ENCODE data around the gene SGTB.

Gene SGTB, protein sequence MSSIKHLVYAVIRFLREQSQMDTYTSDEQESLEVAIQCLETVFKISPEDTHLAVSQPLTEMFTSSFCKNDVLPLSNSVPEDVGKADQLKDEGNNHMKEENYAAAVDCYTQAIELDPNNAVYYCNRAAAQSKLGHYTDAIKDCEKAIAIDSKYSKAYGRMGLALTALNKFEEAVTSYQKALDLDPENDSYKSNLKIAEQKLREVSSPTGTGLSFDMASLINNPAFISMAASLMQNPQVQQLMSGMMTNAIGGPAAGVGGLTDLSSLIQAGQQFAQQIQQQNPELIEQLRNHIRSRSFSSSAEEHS

DNA sequence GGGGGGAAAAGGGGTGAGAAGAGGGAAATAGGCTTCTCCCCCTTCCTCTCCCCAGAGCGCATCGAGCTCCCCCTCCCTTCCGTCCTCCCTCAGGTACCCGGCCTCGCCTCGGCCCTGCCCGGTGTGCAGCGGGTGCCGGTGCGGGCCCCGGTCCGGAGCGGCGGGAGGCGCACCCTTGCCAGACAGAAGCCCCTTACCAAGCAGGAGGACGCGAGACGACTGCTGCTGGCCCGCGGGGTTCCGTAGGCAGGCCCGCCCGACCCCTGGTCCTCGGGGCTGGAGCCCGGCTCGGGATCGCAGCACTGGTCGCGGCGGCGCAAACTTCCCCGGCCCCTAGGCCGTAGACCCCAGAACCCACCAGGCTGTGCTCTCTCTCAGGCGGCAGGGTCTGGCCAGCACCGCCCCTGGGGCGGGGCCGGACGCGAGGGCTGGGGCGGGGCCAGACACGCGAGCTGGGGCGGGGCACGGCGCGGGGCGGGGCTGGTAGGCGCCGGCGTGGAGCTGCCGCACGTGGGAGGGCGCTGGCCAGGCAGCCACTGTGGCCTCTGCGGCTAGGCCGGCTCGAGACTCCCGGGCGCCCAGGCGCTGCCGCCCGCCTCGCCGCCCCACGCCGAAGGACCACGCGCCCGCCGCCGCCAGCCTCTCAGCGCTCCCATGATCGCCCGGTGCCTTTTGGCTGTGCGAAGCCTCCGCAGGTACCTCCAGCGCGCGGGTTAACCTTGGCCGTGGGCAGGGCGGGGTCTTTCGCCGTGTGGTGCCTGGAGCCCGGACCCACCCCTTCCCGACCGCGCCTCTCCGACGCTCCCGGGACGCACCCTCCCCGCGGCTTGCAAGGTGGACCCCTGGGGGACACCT is at the start of gene SGTB, which contains the start of gene NLN:
Gene SGTB, minus strand, starts transcription at position 390 of the 855 bp plus-strand sequence. CDS start 1,302 bp downstream, outside the sequence.
Gene NLN, plus strand, starts transcription at position 486 of the 855 bp plus-strand sequence. Its CDS starts 169 bp downstream, at position 655.
- Mint-ChIP-seq H3K27me3 (no peaks in the 10 kb centered on the region), H3K9me3 (no peaks in the 10 kb centered on the region), H3K4me1 (ENCODE audit: low read depth) (peaks cover 26% of the 10 kb centered on the region), H3K27ac (peak within 1 kb of the TSS; percentile 88), H3K4me3 (peak within 1 kb of the TSS; percentile 97), H3K36me3 (ENCODE audit: low read depth) (peaks cover 13% of the 10 kb centered on the region)

DNA sequence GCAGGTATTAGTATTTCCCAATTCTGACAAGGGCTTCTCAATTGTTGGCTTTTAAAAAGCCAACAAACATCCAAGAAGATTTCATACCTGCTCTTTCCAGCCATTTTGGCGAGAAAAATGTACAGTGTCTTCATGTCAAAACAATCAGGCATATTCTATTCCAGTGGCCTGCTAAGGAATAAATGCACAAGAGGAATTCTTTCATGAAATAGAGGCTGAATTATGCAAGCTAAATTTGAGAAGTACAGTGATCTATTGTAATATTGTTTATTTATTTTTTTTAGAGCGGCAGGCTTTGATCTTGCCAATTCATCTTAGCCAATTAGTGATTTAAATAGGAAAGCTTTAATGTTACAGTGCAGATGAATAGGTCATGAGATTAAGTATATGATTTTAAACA is 49.4 kb upstream of the SGTB start:
- Mint-ChIP-seq H3K27ac (no peak overlapping the region), H3K27me3 (no peaks in the 10 kb centered on the region), H3K9me3 (no peaks in the 10 kb centered on the region)

DNA sequence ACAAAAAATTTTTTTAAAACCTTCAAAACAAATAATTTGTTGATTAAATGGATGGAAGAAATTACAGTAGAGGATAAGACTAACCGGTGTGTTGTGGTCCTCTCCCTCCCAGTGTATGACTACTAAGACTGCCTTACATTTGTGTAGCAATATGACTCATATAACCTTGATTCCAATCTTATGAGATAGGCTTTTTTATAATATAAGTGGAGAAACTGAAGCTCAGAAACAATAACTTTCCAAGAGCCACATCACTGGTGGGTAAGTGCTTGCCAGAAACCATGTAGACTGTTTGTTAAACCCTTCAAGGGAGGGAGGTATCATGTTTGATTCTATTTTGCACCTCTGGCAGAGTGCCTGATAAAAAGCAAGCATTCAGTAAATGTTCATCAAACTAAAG is 47.6 kb upstream of the SGTB start:
- Mint-ChIP-seq H3K27me3 (no peaks in the 10 kb centered on the region), H3K36me3 (ENCODE audit: low read depth) (peaks cover 24% of the 10 kb centered on the region), H3K4me3 (no peak overlapping the region), H3K9me3 (no peaks in the 10 kb centered on the region), H3K27ac (no peak overlapping the region), H3K4me1 (ENCODE audit: low read depth) (peaks cover 22% of the 10 kb centered on the region)

More for the DNA sequence above, 49.4 kb upstream of the SGTB start:
- H3K4me1 Mint-ChIP-seq (ENCODE audit: low read depth), result peaks cover 25% of the 10 kb centered on the region
- no peak overlapping the region for H3K4me3 Mint-ChIP-seq
- peaks cover 24% of the 10 kb centered on the region for H3K36me3 Mint-ChIP-seq (ENCODE audit: low read depth)

DNA sequence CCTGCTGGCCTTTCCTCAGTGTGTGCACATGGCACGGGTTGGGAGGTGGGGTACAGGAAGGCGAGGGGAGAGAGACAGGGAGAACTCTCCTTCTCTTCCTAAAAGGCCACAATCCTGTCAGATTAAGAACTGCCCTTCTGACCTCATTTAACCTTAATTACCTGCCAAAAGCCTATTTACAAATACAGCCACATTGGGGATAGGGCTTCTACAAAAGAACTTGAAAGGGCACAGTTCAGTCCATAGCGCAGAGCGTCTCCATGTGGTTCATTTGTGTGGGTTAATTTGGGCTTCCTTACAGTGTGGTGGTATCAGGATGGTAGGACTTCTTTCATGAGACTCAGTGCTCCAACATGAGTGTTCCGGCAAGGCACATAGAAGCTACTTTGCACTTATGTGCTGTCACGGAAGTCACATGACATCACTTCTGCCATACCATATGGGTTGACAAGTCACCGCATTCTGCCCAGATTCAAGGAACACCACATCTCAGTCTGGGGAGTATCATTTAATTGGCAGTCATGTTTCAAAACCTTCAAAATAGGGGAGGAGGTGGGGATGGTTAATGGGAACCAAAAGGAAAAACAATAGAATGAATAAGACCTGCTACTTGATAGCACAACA is 46.9 kb upstream of the SGTB start:
- H3K36me3 Mint-ChIP-seq (ENCODE audit: low read depth), result peaks cover 24% of the 10 kb centered on the region
- H3K27me3 Mint-ChIP-seq, result no peaks in the 10 kb centered on the region
- H3K27ac Mint-ChIP-seq, result no peak overlapping the region
- peaks cover 15% of the 10 kb centered on the region for H3K4me1 Mint-ChIP-seq (ENCODE audit: low read depth)
- no peak overlapping the region for H3K4me3 Mint-ChIP-seq
- H3K9me3 Mint-ChIP-seq, result no peaks in the 10 kb centered on the region

DNA sequence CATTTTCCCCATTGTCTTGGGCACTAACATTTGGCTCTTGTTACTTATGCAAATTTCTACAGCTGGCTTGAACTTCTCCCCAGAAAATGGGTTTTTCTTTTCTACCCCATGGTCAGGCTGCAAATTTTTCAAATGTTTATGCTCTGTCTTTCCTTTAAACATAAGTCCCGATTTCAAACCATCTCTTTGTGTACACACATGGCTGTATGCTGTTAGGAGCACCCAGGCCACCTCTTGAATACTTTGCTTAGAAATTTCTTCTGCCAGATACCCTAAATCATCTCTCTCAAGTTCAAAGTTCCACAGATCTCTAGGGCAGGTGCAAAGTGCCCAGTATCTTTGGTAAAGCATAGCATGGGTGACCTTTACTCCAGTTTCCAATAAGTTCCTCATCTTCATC is 45.7 kb upstream of the SGTB start:
- no peaks in the 10 kb centered on the region for H3K9me3 Mint-ChIP-seq
- no peak overlapping the region for H3K4me3 Mint-ChIP-seq
- H3K36me3 Mint-ChIP-seq (ENCODE audit: low read depth), result peaks cover 32% of the 10 kb centered on the region
- no peak overlapping the region for H3K27ac Mint-ChIP-seq
- no peaks in the 10 kb centered on the region for H3K27me3 Mint-ChIP-seq
- peaks cover 15% of the 10 kb centered on the region for H3K4me1 Mint-ChIP-seq (ENCODE audit: low read depth)

DNA sequence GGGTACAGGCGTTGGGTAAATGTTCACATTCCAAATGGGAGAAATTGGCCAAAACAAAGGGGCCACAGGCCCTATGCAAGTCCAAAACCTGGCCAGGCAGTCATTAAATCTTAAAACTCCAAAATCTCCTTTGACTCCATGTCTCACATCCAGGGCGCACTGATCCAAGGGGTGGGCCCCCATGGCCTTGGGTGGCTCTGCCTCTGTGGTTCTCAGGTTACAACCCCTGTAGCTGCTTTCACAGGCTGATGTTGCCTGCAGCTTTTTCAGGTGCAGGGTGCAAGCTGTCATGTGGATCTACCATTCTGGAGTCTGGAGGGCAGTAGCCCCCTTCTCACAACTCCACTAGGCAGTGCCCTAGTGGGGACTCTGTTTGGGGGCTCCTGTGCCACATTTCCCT is 44.9 kb upstream of the SGTB start:
- H3K27ac Mint-ChIP-seq, result no peak overlapping the region

DNA sequence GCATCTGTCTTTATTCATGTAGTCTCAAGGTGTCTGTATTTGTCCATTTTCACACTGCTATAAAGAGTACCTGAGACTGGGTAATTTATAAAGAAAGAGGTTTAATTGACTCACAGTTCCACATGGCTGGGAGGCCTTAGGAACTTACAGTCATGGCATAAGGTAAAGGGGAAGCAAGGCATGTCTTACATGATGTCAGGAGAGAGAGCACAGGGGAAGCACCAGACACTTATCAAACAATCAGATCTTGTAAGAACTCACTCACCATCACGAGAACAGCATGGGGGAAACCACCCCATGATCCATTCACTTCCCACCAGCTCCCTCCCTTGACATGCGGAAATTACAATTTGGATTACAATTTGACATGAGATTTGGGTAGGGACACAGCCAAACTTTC is 44.3 kb upstream of the SGTB start:
- no peaks in the 10 kb centered on the region for H3K27me3 Mint-ChIP-seq
- H3K9me3 Mint-ChIP-seq, result no peaks in the 10 kb centered on the region
- H3K36me3 Mint-ChIP-seq (ENCODE audit: low read depth), result peaks cover 32% of the 10 kb centered on the region
- no peak overlapping the region for H3K4me3 Mint-ChIP-seq
- H3K4me1 Mint-ChIP-seq (ENCODE audit: low read depth), result peaks cover 15% of the 10 kb centered on the region
- H3K27ac Mint-ChIP-seq, result no peak overlapping the region

More for the DNA sequence above, 44.9 kb upstream of the SGTB start:
- H3K36me3 Mint-ChIP-seq (ENCODE audit: low read depth), result peaks cover 32% of the 10 kb centered on the region
- H3K27me3 Mint-ChIP-seq, result no peaks in the 10 kb centered on the region
- no peaks in the 10 kb centered on the region for H3K9me3 Mint-ChIP-seq
- no peak overlapping the region for H3K4me3 Mint-ChIP-seq
- H3K4me1 Mint-ChIP-seq (ENCODE audit: low read depth), result peaks cover 15% of the 10 kb centered on the region

DNA sequence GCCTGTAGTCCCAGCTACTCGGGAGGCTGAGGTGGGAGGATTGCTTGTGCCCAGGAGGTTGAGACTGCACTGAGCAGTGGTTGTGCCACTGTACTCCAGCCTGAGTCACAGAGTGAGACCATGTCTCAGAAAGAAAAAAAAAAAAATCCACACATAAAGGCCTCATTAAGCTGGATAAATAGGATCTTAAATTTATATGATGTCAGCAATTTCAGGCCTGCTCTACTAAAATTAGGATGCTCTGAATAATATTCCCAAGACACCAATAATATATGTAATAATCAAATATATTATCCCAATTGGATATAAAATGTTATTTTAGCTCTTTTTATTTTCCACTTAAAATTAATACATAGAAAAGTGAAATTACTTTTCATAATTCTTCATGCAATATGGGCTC is 43.7 kb upstream of the SGTB start:
- H3K4me1 Mint-ChIP-seq (ENCODE audit: low read depth), result peaks cover 18% of the 10 kb centered on the region
- no peak overlapping the region for H3K27ac Mint-ChIP-seq
- H3K36me3 Mint-ChIP-seq (ENCODE audit: low read depth), result peaks cover 32% of the 10 kb centered on the region
- no peaks in the 10 kb centered on the region for H3K9me3 Mint-ChIP-seq
- H3K4me3 Mint-ChIP-seq, result no peak overlapping the region
- H3K27me3 Mint-ChIP-seq, result no peaks in the 10 kb centered on the region

DNA sequence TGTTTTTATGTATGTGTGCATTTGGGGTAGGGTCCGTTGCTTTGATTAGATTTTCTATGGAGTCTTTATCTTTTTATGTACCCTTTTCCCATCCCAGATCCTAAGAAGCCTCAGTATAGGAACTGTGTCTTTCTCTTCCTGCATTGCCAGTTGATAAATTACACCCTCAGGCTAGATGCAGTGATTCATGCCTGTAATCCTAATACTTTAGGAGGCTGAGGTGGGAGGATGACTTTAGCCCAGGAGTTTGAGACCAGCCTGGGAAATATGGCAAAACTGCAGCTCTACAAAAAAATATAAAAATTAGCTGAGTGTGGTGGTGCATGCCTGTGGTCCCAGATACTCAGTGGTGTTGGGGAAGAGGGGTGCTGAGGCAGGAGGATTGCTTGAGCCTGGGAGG is 40.3 kb upstream of the SGTB start:
- no peaks in the 10 kb centered on the region for H3K9me3 Mint-ChIP-seq
- H3K27ac Mint-ChIP-seq, result no peak overlapping the region
- H3K27me3 Mint-ChIP-seq, result no peaks in the 10 kb centered on the region
- no peak overlapping the region for H3K4me3 Mint-ChIP-seq
- peaks cover 11% of the 10 kb centered on the region for H3K4me1 Mint-ChIP-seq (ENCODE audit: low read depth)
- H3K36me3 Mint-ChIP-seq (ENCODE audit: low read depth), result peaks cover 28% of the 10 kb centered on the region

DNA sequence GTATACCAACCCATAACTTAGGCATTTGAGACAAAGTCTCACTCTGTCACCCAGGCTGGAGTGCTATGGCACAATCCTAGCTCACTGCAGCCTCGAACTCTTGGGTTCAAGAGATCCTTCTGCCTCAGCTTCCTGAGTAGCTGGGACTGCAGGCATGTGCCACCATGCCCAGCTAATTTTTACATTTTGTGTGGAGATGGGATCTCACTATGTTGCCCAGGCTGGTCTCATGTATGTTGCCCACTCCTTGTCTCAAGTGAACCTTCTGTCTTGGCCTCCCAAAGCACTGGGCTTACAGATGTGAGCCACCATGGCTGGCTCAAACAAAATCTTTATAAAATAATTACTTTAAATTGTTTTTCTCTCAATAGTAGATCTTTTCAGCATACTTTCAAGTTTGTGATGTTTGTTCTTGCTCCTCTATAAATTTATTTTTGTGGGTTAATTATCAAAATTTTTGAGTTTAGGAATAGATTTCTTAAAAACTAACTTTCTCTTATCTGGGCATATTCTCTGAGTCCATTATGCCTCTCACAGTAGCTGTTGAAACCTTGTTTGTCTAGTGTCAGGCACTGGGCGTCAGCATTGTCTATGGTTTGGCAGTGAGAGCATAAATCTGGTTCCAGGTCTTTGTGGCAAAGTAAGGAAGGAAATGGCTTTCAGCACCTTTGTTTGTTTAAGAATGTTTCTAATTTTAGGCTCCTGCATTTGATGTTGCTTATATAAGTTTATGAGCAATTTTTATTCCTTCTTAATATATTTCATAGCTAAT is 38.8 kb upstream of the SGTB start:
- Mint-ChIP-seq H3K36me3 (ENCODE audit: low read depth) (peaks cover 14% of the 10 kb centered on the region), H3K9me3 (no peaks in the 10 kb centered on the region), H3K27ac (no peak overlapping the region), H3K4me1 (ENCODE audit: low read depth) (peaks cover 4% of the 10 kb centered on the region), H3K27me3 (no peaks in the 10 kb centered on the region), H3K4me3 (no peak overlapping the region)

DNA sequence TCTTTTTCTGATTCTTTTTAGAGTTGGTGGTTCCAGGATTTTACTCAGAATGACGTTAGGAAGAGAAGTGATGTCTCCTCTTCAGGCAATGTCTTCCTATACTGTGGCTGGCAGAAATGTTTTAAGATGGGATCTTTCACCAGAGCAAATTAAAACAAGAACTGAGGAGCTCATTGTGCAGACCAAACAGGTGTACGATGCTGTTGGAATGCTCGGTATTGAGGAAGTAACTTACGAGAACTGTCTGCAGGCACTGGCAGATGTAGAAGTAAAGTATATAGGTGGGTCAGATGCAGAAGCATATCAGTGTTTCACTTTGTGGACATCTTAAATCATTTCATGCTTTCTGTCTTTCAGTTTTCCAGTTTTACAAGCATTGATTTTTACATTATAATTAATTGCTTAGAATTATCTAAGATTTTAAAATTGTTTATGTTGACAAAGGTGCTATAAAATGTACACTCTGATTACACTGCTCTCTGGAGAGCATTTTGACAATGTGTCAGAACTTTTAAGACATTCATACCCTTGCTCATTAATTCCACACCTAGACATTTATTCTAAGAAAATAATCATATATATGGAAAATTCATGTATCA is 36.7 kb upstream of the SGTB start:
- Mint-ChIP-seq H3K36me3 (ENCODE audit: low read depth) (peaks cover 14% of the 10 kb centered on the region), H3K27me3 (no peaks in the 10 kb centered on the region), H3K27ac (no peak overlapping the region), H3K4me3 (no peak overlapping the region), H3K4me1 (ENCODE audit: low read depth) (peaks cover 4% of the 10 kb centered on the region), H3K9me3 (no peaks in the 10 kb centered on the region)

DNA sequence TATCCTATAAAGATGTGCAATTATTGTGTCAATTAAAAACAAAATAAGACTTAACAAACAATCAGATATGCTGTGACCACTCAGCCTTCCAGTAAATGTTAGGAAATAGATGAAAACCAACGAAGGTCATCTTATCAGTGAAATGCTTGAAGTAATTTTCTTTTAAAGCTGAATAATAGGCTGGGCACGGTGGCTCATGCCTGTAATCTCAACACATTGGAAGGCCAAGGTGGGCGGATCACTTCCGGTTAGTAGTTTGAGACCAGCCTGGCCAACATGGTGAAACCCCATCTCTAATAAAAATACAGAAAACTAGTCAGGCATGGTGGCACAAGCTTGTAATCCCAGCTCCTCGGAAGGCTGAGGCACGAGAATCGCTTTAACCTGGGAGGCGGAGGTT is 31.3 kb upstream of the SGTB start:
- Mint-ChIP-seq H3K4me1 (ENCODE audit: low read depth) (no peaks in the 10 kb centered on the region), H3K36me3 (ENCODE audit: low read depth) (peaks cover 3% of the 10 kb centered on the region), H3K9me3 (no peaks in the 10 kb centered on the region), H3K27me3 (no peaks in the 10 kb centered on the region), H3K27ac (no peak overlapping the region), H3K4me3 (no peak overlapping the region)

DNA sequence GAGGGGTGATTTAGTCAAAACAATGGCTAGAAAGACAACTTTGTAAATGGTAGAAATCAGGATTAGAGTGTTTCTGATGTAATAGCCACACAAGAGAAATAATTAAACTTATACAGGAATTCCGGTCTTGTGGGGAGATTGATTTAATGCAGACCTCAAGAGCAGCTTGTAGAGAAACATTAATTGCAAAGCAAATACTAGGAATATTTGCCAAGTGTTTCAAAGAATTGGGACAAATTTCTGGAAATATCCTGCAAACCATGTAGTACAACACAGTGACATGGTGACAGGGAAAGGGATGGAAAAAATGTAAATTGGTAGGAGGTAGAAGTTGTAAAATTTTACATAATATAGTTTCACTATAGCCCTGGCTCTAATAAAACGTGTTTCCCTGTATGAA is 29.0 kb upstream of the SGTB start:
- no peaks in the 10 kb centered on the region for H3K27me3 Mint-ChIP-seq
- peaks cover 12% of the 10 kb centered on the region for H3K36me3 Mint-ChIP-seq (ENCODE audit: low read depth)
- no peaks in the 10 kb centered on the region for H3K9me3 Mint-ChIP-seq
- no peak overlapping the region for H3K27ac Mint-ChIP-seq
- H3K4me3 Mint-ChIP-seq, result no peak overlapping the region
- H3K4me1 Mint-ChIP-seq (ENCODE audit: low read depth), result no peaks in the 10 kb centered on the region

DNA sequence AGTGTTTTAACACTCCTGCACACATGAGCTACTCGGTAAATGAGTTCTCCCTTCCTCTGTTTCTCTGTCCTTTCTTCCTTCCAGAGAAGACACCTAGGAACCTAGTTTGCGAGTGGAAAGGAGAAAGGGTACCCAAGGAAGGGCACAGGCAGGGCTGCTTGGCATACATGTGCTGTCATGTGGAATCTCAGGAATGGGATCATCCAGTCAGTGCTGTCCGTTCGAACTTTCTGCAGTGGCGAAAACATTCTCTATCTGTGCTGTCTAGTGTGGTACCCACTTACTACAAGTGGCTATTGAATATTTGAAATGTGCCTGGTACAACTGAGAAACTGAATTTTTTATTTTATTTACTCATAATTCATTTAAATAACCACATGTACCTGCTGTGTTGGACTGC is 28.0 kb upstream of the SGTB start:
- Mint-ChIP-seq H3K9me3 (no peaks in the 10 kb centered on the region), H3K36me3 (ENCODE audit: low read depth) (peaks cover 12% of the 10 kb centered on the region), H3K27me3 (no peaks in the 10 kb centered on the region), H3K27ac (no peak overlapping the region), H3K4me3 (no peak overlapping the region), H3K4me1 (ENCODE audit: low read depth) (no peaks in the 10 kb centered on the region)

All from stimulated activated naive CD8-positive, alpha-beta T cell treated with anti-CD3 and anti-CD28 coated beads, Interleukin-15, Interleukin-2, amounts not matched to agents 100 ng/mL and 50 ng/mL, for 24 hours (primary cell).